ENCODE measurements around the gene CNOT6. TPM values are rescaled to one million over a fixed set of nuclear protein-coding genes. Genes with fewer than 3 reads are reported as not detected.
"Not testable (repeated sequence)": the region's sequence is repeated elsewhere in the genome, so short reads cannot be mapped to it uniquely, and the experiment has no call there.

The CNOT6 gene
- total RNA-seq, 1 donor from 2014 or later: 23.8 TPM

- no peak for DNase-seq (ENCODE audit: low spot score)
Observed at GRCh38 chr5:180516440-180516839, 22.3 kb downstream of the CNOT6 start.

GRCh38 chr5:180519098-180519497 lies 24.9 kb downstream of the CNOT6 start:
- no peak for DNase-seq (ENCODE audit: low spot score)

- DNase-seq (ENCODE audit: low spot score): no peak
Observed at GRCh38 chr5:180521101-180521500, 26.9 kb downstream of the CNOT6 start.

GRCh38 chr5:180521591-180521990 lies 27.4 kb downstream of the CNOT6 start:
- DNase-seq (ENCODE audit: low spot score): no peak

DNA sequence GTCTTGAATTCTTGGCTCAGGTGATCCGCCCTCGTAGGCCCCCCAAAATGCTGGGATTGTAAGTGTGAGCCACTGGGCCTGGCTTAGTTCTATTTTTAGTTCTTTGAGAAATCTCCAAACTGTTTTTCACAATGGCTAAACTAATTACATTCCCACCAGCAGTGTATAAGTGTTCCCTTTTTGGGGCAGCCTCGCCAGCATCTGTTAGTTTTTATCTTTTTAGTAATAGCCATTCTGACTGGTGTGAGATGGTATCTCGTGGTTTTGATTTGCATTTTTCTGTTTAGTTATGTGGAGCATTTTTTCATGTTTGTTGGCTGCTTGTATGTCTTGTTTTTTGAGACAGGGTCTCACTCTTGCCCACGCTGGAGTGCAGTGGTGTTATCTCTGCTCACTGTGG lies 28.2 kb downstream of the CNOT6 start:
- no peak for DNase-seq (ENCODE audit: low spot score)

DNA sequence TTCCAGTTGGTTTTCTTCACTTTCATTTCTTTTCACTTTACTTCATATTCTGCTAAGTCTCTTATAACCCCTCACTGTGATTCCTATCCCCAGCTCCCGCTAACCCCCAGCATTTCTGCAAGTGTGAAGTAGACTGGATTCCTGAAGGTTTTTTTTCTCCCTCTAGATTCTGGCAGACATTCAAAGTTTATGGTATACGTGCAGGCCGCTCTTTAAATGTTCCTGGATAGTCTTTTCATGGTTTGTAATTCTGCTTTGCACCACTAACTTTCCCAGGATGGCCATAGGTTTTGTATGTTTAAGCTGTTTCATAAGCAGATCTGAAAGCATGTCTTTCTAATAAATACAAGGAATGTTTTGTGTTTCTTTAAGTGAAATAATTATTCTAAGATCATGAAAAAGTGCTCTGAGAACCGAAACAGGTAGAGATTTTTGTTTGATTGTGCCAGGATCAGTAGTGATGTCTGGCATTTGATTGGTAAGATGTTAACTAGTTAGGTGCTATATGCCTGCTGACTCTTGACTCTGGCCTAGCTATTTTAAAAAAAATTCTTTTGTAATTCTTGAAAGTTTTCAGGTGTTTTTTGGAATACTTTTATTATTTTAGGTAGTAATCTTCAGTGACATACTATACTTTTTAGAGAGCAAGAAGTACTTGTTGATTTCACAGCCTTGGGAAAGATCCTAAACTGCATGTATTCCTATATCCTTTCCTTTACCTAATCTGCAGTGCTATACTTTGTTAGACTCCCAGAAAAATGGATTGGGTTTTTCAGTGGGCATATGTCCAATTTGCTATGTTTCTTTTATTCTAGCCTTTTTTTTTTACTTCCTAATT lies 29.7 kb downstream of the CNOT6 start:
- no peak for DNase-seq (ENCODE audit: low spot score)

DNA sequence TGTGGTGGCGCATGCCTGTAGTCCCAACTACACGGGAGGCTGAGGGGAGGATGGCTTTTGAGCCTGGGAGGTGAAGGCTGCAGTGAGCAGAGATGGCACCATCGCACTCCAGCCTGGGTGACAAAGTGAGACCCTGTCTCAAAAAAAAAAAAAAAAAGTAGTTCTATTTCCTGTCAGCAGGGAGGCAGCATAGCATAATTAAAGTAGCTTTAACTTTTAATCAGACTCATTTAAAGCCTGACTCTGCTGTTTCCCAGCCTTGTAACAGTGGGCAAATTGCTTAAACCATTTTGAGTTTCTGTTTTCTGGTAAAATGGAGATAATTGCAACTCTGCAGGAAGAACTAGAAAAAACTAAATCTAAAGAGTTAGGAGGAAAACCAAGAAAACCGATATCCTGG lies 31.2 kb downstream of the CNOT6 start:
- DNase-seq (ENCODE audit: low spot score): no peak

GRCh38 chr5:180526269-180526668 lies 32.1 kb downstream of the CNOT6 start:
- DNase-seq (ENCODE audit: low spot score): no peak

DNA sequence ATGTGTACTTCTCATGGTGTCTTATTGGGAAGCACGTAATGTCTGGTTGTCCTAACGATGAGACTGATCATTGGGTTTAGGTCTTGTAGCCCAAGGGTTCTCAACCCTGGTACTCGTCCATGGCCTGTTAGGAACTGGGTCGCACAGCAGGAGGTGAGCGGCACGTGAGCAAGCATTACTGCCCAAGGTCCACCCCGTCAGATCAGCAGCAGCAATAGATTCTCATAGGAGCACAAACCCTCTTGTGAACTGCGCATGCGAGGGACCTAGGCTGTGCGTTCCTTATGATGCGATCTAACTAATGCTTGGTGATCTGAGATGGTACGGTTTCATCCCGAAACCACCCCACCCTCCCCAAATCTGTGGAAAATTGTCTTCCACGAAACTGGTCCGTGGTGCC lies 33.5 kb downstream of the CNOT6 start:
- DNase-seq (ENCODE audit: low spot score): no peak

GRCh38 chr5:180531036-180531585 lies 36.9 kb downstream of the CNOT6 start:
- DNase-seq (ENCODE audit: low spot score): not testable (repeated sequence)

- no peak for DNase-seq (ENCODE audit: low spot score)
Observed at GRCh38 chr5:180532268-180532667, 38.1 kb downstream of the CNOT6 start.

DNA sequence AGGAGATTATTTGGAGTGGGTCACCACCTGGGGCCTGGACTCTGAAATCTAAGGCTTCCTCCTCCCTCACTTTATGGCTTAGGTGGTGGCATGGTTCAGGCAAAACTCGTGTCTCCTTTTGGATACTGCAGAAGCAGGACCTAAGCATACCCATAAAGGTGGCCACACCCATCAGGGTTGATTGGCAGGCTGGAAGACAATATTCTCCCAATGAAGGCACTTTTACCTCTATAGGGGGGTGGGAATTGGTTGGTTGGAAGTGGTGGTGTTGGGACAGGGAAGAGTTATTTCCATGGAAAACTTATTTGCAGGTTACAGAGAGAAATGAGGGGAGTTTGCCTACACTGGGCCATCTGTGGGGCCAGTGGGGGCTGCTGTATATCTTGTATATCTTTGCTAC lies 39.7 kb downstream of the CNOT6 start:
- no peak for DNase-seq (ENCODE audit: low spot score)

DNA sequence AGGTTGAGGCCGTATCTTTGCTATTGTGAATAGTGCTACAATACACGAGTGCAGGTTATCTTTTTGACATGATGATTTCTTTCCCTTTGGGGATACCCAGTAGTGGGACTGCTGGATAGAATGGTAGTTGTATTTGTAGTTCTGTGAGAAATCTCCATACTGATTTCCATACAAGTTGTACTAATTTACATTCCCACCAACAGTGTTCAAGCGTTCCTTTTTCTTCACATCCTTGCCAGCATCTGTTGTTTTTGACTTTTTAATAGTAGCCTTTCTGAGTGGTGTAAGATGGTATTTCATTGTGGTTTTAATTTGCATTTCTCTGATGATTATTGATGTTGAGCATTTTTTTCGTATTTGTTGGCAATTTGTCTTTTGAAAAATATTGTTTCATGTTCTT lies 41.4 kb downstream of the CNOT6 start:
- no peak for DNase-seq (ENCODE audit: low spot score)

- DNase-seq (ENCODE audit: low spot score): no peak
Observed at GRCh38 chr5:180540050-180540694, 46.0 kb downstream of the CNOT6 start.

DNA sequence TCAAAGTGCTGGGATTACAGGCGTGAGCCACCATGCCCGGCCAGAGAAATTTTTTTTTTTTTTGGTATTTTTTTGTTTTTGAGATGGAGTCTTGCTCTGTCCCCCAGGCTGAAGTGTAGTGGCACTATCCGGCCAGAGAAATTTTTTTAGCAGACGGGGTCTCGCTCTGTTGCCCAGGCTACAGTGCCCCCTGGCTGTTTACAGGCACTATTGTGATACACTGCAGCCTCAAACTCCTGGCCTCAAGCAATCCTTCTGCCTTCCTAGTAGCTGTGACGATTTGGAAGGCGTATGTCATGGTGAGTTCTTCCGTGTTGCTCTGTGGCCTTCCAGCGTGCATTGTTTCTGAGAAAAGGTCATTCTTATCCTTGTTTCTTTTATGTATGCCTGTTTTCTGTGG lies 47.5 kb downstream of the CNOT6 start:
- DNase-seq (ENCODE audit: low spot score): no peak

DNA sequence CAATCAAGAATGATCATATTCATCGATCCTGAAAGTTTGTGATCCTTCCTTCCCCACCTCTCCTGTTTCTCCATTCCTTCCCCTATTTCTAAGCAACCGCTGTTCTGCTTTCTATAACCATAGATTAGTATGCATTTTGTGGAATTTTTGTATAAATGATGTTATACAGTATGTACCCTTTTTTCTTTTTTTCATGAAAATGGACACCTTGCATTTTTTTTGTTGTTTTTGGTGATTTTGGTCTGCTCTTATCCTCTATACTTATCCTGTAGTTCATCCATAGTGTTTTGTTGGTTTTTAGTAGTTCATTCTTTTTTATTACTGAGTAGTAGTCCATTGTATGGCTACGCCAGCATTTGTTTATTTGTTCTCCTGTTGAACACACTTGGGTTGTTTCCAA lies 51.1 kb downstream of the CNOT6 start:
- DNase-seq (ENCODE audit: low spot score): no peak

DNA sequence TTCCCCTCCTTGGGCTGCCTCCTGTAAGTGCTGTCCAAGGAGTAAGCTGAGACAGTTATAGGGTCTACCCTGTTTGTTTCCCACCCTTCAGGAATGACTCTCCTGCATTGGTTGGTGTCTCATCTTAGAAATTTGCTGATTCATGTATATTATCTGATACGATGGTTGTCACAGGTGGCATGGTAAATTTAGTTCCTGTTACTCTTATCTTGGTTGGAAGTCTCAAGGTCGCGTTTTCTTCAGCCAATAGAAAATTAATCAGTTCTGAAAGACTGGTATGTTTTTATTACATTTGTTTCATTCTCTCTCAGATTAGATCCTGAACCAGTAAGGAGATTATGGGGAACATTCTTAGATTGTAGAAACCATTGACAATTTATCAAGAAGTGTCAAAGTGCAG lies 54.4 kb downstream of the CNOT6 start:
- DNase-seq (ENCODE audit: low spot score): no peak

DNA sequence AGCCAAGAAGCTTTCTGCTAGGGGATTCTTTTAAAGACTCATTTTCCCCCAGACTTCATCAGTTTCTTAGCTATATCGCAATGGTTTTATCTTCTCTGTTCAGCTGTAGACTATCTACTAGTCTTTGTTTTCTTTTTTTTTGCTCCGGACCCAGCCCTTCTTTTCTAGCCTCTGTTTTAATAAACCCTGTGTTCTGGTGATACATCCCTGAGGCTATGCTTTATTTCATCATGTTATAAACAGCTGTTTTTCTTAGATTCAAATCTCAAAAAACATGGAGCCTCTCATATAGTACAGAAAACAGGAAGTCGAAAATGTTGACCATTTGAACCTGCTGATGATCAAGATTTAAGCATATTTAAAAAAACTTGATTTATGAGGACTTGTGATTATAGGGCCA lies 59.4 kb downstream of the CNOT6 start:
- no peak for DNase-seq (ENCODE audit: low spot score)

GRCh38 chr5:180555168-180555921 lies 61.2 kb downstream of the CNOT6 start:
- no peak for DNase-seq (ENCODE audit: low spot score)

GRCh38 chr5:180557217-180557809 lies 63.1 kb downstream of the CNOT6 start:
- no peak for DNase-seq (ENCODE audit: low spot score)

GRCh38 chr5:180558232-180558631 lies 64.1 kb downstream of the CNOT6 start:
- DNase-seq (ENCODE audit: low spot score): no peak

DNA sequence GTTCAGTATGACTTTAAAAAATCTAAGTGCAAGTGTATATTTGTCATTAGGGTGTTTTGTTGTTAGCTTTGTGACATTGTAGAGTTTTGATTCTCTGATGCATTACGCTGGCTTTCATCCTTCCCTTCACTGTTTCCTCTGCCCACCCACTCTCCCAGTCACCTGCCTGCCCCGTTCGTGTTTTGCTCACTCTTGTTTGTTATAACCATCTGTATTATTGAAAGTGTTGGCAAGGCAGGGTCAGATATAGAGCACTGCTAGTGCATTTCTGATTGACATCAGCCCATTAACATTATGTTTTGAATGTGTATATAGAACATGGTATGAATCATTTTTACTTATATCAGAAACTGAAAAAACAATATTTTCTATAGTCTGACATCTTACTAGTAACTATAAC lies 69.8 kb downstream of the CNOT6 start:
- DNase-seq (ENCODE audit: low spot score): no peak
